GM19035 (cell line): Measurements from ENCODE around the gene TRIM2.

Source experiments
- ATAC-seq: cut with Tn5 transposase; IDR thresholded peaks from one replicate; pipeline ENCODE4 v1.9.1; 2021; ENCODE audit not compliant: unreplicated experiment

Gene TRIM2

DNA sequence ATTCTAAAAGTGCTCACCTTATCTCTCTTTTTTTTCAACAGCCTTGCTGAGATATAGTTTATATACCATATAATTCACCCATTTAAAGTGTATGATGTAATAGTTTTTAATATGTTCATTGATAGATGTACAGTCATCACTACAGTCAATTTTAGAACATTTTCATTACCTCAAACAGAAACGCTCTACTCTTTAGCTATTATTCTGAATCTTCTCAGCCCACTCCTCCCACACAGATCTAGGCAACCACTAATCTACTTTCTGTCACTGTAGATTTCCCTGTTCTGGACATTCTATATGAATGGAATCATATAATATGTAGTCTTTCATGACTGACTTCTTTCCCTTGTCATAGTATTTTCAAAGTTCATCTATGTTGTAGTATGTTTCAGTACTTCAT lies 162.8 kb downstream of the TRIM2 start:
- ATAC-seq = no peak

DNA sequence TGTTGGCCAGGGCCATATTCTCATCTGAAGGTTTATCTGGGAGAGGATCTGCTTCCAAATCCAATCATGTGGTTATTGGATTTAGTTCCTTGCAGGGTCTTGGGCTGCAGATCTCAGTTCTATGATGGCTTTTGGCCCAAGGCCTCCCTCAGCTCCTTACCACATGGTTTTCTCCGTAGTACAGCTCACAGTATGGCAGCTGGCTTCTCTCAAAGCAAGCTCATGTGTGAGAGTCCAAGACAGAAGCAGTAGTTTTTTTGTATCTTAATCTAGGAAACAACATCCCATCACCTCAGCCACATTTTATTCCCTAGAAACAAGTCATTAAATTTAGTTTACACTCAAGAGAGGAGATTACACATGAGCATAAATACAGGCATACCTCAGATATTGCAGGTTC lies 164.8 kb downstream of the TRIM2 start:
- ATAC-seq = no peak

DNA sequence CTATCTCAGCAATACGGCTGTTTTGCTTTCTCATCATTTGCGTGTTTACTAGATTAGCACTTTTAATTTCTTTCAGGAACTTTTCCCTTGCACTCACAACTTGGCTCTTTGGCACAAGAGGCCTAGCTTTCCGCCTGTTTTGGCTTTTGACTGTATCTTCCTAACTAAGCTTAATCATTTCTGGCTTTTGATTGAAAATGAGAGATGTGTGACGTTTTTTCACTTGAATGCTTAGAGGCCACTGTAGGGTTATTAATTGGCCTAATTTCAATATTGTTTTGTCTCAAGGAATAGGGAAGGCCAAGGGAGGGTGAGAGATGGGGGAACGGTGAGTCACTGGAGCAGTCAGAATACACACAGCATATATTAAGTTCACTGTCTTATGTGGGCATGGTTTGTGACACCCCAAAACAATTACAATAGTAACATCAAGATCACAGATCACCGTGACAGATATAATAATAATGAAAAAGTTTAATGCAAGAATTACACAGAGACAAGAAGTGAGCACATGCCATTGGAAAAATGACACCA lies 167.5 kb downstream of the TRIM2 start:
- no peak for ATAC-seq

DNA sequence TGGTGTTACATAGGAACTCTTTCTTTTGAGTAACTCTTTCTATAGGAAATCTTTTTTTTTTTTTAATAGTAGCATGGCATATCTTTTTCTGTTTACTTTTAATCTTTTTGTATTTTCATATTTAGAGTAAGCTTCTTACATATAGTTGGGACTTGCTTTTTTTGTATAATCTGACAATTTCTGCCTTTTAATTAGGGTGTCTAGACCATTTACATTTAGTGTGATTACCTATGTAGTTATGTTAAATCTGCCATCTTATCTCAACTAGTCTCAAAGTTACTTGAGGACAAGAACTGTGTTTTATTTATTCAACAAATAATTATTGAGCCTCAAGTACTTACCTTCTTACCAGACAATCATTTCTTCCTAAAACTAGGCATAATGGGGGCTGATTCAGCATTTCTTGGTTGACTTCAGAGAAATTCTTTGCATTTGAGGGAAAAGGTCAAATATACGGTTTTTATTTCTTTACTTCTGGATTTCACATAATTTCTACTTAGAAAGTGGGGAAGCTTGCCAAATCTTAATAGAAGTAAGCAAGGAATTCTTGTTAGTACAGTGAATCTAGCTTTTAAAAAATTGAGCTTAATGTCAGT lies 168.8 kb downstream of the TRIM2 start:
- ATAC-seq = no peak

DNA sequence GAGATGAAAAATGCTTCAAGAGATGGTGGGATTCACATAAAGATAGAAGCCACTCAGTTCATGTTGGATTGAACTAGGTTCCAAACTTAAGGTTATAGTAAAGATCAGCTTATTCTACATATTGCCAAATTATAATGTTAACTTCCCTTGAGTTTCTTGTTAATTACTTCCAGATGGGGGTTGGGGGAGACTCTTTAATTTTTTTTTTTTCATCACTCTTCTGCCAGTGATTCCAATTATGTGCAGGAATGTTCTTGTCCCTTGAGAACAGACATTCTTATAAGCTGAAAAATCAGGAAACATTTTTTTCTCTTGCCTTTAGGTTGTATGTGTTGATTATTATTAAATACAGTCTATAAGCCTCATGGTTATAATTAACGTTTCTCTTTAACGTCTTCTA lies 170.2 kb downstream of the TRIM2 start:
- ATAC-seq = no peak

DNA sequence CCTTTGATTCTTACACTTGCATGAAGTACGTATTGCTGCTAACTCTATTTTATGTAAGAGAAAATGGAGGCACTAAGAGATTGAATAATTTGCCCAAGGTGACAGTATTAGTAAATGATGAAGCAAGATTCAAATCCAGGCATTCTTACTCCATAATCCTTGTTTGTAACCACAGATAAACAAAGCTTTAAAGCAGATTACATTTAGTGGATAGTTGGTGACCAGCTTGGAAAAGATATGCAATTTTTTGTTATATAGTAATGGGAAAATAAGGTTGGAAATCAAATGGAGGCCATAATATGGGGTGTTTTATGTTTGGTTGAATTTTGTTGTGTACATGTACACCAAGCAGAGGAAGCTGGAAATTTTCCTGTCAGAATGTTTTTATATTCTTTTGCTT lies 171.1 kb downstream of the TRIM2 start:
- no peak for ATAC-seq

DNA sequence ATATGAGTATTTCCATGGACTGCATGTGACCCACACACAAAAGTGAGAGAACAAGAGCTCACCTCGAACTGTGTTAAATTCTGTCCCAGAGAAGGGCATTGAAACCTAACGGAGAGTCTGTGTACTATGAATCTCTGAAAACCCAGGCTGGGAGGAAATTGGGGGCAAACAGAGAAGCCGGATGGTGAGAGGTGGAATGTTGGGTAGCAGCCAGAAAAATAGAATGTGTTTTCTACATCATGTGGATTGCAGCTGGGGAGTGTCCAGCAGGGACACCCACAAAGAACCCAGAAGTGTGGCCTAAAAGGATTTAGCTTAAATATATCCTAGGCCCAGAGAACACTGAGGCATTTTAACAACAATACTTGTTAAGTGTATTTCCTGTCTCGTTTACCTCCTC lies 178.9 kb downstream of the TRIM2 start:
- no peak for ATAC-seq

DNA sequence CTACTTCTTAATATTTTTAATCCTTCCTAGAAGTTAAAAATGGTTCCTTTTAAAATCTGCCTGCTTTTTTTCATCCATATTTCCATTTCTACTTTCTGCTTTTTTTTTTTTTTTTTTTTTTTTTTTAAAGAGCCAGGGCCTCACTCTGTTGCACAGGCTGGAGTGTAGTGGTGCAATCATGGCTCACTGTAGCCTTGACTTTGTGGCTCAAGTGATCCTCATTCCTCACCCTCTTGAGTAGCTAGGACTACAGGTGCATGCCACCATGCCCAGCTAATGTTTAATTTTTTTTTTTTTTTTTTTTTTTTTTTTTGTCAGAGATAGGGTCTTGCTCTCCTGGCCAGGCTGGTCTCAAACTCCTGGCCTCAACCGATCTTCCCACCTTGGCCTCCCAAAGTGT lies 179.9 kb downstream of the TRIM2 start:
- ATAC-seq = no peak

DNA sequence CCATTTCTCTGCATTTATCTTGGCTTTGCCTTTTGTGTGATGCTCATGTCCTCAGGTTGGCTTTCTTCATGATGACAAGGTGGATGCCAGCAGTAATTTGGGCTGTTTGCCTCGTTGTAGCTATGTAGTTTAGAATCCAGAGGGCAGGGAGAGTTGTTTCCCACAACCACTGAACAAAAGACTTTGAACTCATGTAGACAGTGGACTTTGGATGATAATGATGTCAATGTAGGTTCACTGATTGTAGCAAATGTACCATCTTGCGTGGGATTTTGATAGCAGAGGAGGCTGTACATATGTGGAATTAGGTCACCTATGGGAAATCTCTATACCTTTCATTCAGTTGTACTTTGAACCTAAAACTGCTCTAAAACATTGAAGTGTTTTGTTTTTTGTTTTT lies 181.5 kb downstream of the TRIM2 start:
- no peak for ATAC-seq

DNA sequence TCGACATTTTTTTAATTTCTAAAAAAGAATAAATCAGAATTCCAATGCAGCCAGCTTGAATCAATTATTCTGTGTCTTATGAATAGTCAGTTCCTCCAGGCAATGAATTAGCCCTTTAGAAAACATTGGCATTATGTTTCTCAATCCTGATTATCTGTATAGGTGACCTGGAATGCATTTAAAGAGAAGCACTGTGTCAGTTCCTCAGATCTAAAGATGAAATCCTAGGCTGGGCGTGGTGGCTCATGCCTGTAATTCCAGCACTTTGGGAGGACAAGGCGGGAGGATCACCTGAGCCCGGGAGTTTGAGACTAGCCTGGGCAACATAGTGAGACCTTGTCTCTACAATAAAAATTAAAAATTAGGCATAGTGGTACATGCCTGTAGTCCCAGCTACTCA lies 183.7 kb downstream of the TRIM2 start:
- ATAC-seq = no peak
